Omental fat pad (tissue), 4 donors: ENCODE measurements around the gene TNRC18. TPM values are rescaled to one million over a fixed set of nuclear protein-coding genes. Genes with fewer than 3 reads are reported as not detected.

Experiments used
- ATAC-seq: fragments of 150-250 bp; one replicate; pipeline ENCODE4 v1.9.1; 2016; ENCODE audit warnings: mild to moderate bottlenecking, moderate library complexity; ENCODE audit not compliant: low FRiP score
- DNase-seq: peaks from one replicate; pipeline ENCODE4 v3.0.0-alpha.2; 2019; ENCODE audit warnings: low spot score
- CTCF ChIP-seq, 3 donors: fragments of 450-650 bp; IDR thresholded peaks; one replicate each; pipeline ENCODE4 v1.5.1; 2016 to 2017; ENCODE audit warnings: antibody characterized with exemption in 3 of 3, mild to moderate bottlenecking in 3 of 3, moderate library complexity in 2 of 3
- total RNA-seq, 4 donors: library from RNA; depleted of rRNA; stranded (reverse); fragments of >200 nt; gene quantifications; one replicate each; pipeline ENCODE4 v1.1.0, GENCODE V29; 2016

TNRC18 gene
- total RNA-seq, 4 donors from 2014 or later, result 26.0 to 62.4 (median 29.4) TPM

- no peak for TF ChIP-seq CTCF (IDR thresholded peaks at IDR 0.05)
- DNase-seq (no peak), ATAC-seq (no peak)
Observed at GRCh38 chr7:5439572-5440496, 16.2 kb upstream of the TNRC18 start.

GRCh38 chr7:5439209-5439571 is 15.6 kb upstream of the TNRC18 start:
- ATAC-seq (no peak), DNase-seq (no peak)
- no peak for TF ChIP-seq CTCF (IDR thresholded peaks at IDR 0.05)

GRCh38 chr7:5437987-5438386 is 14.4 kb upstream of the TNRC18 start:
- no peak for ATAC-seq
- no peak for DNase-seq
- no peak for TF ChIP-seq CTCF (IDR thresholded peaks at IDR 0.05)

GRCh38 chr7:5437348-5437892 is 13.8 kb upstream of the TNRC18 start:
- ATAC-seq (no peak), DNase-seq (no peak)
- TF ChIP-seq CTCF (IDR thresholded peaks at IDR 0.05), result no peak

- ATAC-seq, result no peak
- DNase-seq, result no peak
Observed at GRCh38 chr7:5436003-5436678, 12.5 kb upstream of the TNRC18 start.

More at GRCh38 chr7:5436003-5436678, 12.5 kb upstream of the TNRC18 start:
- TF ChIP-seq CTCF (IDR thresholded peaks at IDR 0.05), result no peak
